Fibroblast of skin of scalp (primary cell): ENCODE data around the gene TEKT5.

Experiments
- DNase-seq: peaks from one replicate; pipeline ENCODE4 v3.0.0-alpha.2; 2013

TEKT5 gene

GRCh38 chr16:10578474-10579316, 116.0 kb downstream of the TEKT5 start:
- DNase-seq, result no peak
